Cardiac fibroblast (primary cell): Measurements from ENCODE around the gene LTBP1.

Experiments
- DNase-seq, 2 donors: peaks; one replicate each; pipeline versions ENCODE4 v3.0.0 to v3.0.0-alpha.2; 2010; ENCODE audit warnings: low read depth in 2 of 2
- H3K4me3 ChIP-seq, 2 donors: replicated peaks in 1 of 2; 1 replicate in 1 of 2; 2 replicates in 1 of 2; pipeline ENCODE4 v1.5.1; 2011; ENCODE audit warnings: low read depth in 2 of 2, low read length in 2 of 2, mild to moderate bottlenecking in 2 of 2, moderate library complexity in 1 of 2
- TF ChIP-seq, protein P1 (sequence below): IDR thresholded peaks from one replicate; pipeline ENCODE4 v1.5.1; 2011; ENCODE audit warnings: low read depth, mild to moderate bottlenecking, low read length, inconsistent platforms

The LTBP1 gene

DNA sequence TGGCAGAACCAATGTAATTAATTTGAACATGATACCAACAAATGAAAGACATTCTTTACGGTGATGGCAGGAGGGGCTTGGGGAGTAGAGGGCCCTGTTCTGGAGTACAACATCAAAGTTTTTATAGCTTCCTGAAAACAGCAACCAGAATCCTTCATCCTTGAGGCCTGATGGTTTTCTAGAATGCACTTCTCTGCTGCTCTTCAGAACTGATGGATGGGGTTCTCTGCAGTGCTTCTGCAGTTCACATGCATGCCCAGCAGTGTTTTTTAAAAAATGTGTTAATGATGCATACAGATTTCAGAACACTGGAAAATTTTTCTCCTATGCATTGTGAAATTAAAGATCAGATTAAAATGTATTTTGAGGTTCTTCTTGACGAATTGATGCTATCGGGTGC is 2.5 kb downstream of the LTBP1 start:
- TF ChIP-seq, protein P1, sequence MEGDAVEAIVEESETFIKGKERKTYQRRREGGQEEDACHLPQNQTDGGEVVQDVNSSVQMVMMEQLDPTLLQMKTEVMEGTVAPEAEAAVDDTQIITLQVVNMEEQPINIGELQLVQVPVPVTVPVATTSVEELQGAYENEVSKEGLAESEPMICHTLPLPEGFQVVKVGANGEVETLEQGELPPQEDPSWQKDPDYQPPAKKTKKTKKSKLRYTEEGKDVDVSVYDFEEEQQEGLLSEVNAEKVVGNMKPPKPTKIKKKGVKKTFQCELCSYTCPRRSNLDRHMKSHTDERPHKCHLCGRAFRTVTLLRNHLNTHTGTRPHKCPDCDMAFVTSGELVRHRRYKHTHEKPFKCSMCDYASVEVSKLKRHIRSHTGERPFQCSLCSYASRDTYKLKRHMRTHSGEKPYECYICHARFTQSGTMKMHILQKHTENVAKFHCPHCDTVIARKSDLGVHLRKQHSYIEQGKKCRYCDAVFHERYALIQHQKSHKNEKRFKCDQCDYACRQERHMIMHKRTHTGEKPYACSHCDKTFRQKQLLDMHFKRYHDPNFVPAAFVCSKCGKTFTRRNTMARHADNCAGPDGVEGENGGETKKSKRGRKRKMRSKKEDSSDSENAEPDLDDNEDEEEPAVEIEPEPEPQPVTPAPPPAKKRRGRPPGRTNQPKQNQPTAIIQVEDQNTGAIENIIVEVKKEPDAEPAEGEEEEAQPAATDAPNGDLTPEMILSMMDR, result no peak
- H3K4me3 ChIP-seq, result no peak overlapping the region
- no peak for DNase-seq

DNA sequence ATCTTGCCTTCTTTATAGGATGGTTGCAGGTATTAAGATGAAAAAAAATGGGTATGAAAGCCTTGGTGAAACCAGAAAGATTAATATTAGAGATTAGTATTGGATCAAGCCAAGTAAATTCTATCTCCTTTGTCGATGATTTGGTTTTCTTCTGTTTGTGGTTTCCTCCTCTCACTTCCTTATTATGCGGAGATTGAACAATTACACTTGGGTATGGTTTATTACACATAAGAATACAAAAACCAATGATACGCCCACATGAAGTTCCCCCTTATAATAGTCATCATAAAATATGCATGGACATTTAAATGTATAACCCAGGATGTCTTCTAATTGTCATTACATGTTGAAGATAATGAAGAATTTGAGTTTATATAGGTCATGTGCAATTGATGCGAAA is 4.9 kb downstream of the LTBP1 start:
- TF ChIP-seq, protein P1, result no peak
- DNase-seq, result no peak
- no peak overlapping the region for H3K4me3 ChIP-seq

DNA sequence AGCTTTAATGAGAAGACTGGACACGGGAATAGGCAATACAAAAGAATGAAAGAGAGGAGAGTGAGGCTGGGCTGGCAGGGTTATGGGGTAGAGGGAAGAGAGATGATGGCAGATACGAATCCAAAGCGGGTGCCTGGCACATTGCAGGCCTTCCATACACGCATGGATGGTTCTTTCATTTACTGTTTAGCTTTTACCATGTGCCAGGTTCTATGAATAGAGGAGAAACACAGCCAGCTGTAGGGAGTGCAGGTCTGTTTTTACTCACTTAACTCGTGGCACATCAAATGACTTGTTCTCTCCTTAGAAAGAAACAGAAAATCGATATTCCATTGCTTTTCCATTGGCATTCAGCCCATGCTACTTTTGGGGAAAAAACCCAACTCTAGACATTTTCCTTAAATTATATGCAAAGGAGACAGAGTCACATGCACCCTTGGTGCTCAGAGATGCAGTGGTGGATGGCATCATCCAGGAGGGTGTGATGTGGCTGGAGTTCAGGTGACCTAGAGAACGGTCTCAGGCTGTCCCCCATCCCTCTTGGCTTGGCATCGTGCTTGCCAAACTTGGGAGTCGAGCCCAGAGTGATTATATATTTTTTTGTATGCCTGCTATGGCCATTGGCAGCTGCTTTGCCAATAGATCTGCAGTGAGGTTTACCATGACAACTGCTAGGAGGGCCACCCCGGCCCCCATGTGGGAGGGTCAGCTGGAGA is 6.2 kb downstream of the LTBP1 start:
- no peak overlapping the region for H3K4me3 ChIP-seq
- TF ChIP-seq, protein P1, result no peak
- no peak for DNase-seq

DNA sequence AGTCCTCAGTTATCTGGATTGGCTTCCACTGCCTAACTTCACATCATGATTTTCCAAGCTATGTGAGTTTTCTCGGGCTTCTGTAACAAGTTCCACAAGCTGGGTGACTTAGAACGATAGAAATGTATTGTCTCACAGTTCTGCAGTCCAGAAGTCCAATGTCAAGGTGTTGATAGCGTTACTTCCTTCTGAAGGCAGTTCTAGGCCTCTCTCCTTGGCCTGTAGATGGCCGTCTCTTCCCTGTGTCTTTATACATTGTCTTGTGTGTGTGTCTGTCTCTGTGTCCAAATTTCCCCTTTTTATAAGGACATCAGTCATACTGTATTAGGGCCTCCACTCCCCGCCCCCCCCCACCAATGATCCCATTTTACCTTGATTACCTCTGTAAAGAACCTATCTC is 7.5 kb downstream of the LTBP1 start:
- no peak for DNase-seq
- no peak overlapping the region for H3K4me3 ChIP-seq
- TF ChIP-seq, protein P1, result no peak

DNA sequence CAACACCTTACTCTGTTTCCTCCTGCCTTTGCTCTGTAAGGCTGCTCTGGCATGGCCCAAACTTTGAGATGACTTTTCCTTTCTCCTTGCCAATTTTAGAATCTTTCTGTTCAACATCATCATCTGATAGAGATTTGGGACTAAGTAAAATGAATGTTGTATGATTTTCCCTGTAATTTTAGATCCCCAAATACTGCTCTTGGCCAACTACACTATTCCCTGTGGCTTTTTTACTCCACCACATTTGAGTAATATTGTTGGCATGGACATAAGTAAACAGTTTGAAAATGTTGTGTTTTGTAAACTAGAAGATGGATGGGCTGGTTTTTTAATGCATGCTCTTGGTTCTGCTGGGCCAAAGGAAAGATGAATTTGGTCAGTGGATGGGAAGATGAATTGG is 12.1 kb downstream of the LTBP1 start:
- TF ChIP-seq, protein P1, result no peak
- DNase-seq, result peak; percentile 6 to 11
- H3K4me3 ChIP-seq, result no peak overlapping the region

DNA sequence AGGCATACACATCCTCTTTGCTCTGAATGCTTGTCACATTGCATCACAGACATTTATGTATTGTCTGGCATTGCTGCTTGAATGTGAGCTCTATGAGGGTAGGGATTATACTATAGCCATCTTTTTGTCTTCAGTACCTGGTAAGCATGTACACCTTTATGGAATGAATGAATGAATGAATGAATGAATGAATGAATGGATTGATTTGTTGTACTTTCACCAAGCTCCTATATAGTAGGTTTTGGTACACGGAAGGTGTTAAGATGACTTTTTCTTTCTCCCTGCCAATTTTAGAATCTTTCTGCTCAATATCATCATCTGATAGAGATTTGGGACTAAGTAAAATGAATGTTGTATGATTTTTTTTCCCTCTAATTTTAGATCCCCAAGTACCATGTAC is 13.5 kb downstream of the LTBP1 start:
- DNase-seq, result no peak
- H3K4me3 ChIP-seq, result no peak overlapping the region
- TF ChIP-seq, protein P1, result no peak
